ENCODE results near the gene ISM1.

ISM1 gene

DNA sequence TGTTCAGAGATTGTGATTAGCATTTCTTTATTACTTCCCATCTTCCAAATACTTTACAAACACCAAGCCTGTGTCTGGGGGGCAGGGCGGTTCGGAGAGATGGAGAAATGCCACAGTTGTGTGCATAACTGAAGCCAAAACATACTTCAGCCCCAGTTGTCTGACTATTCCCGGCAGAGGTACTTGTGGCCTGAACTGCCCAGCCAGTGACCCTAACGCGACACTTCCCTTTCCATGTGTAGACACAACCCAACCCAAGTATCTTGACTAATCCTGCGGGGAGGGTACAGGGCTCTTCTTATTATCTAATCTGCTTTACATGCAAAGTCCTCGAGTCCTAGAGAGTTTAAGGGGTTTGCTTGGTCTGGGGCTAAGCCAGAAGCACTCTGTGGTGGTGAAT is 46.2 kb downstream of the ISM1 start:
- H3K4me3 ChIP-seq (ENCODE audit: low read depth, low read length): no peak overlapping the region
- no peak for DNase-seq (ENCODE audit: low read depth, low spot score)
- in situ Hi-C loops (cut with HindIII; ENCODE audit: low sequenced_read_pairs): no loop called here
- TF ChIP-seq, protein P1, sequence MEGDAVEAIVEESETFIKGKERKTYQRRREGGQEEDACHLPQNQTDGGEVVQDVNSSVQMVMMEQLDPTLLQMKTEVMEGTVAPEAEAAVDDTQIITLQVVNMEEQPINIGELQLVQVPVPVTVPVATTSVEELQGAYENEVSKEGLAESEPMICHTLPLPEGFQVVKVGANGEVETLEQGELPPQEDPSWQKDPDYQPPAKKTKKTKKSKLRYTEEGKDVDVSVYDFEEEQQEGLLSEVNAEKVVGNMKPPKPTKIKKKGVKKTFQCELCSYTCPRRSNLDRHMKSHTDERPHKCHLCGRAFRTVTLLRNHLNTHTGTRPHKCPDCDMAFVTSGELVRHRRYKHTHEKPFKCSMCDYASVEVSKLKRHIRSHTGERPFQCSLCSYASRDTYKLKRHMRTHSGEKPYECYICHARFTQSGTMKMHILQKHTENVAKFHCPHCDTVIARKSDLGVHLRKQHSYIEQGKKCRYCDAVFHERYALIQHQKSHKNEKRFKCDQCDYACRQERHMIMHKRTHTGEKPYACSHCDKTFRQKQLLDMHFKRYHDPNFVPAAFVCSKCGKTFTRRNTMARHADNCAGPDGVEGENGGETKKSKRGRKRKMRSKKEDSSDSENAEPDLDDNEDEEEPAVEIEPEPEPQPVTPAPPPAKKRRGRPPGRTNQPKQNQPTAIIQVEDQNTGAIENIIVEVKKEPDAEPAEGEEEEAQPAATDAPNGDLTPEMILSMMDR (IDR thresholded peaks at IDR 0.05; ENCODE audit: low read depth, low read length): no peak

- DNase-seq (ENCODE audit: low read depth, low spot score): no peak
- in situ Hi-C loops (cut with HindIII; ENCODE audit: low sequenced_read_pairs): no loop called here
- no peak overlapping the region for H3K4me3 ChIP-seq (ENCODE audit: low read depth, low read length)
- TF ChIP-seq, protein P1 (IDR thresholded peaks at IDR 0.05; ENCODE audit: low read depth, low read length): no peak
Measured at GRCh38 chr20:13268953-13269352, 47.9 kb downstream of the ISM1 start.

- H3K4me3 ChIP-seq (ENCODE audit: low read depth, low read length): no peak overlapping the region
- TF ChIP-seq, protein P1 (IDR thresholded peaks at IDR 0.05; ENCODE audit: low read depth, low read length): no peak
- DNase-seq (ENCODE audit: low read depth, low spot score): no peak
- in situ Hi-C loops (cut with HindIII; ENCODE audit: low sequenced_read_pairs): no loop called here
Measured at GRCh38 chr20:13270211-13270610, 49.1 kb downstream of the ISM1 start.

- in situ Hi-C loops (cut with HindIII; ENCODE audit: low sequenced_read_pairs): no loop called here
- DNase-seq (ENCODE audit: low read depth, low spot score): no peak
- TF ChIP-seq, protein P1 (IDR thresholded peaks at IDR 0.05; ENCODE audit: low read depth, low read length): no peak
- H3K4me3 ChIP-seq (ENCODE audit: low read depth, low read length): no peak overlapping the region
Measured at GRCh38 chr20:13271098-13271497, 50.0 kb downstream of the ISM1 start.

- in situ Hi-C loops (cut with HindIII; ENCODE audit: low sequenced_read_pairs): no loop called here
- no peak for DNase-seq (ENCODE audit: low read depth, low spot score)
- TF ChIP-seq, protein P1 (IDR thresholded peaks at IDR 0.05; ENCODE audit: low read depth, low read length): no peak
- H3K4me3 ChIP-seq (ENCODE audit: low read depth, low read length): no peak overlapping the region
Measured at GRCh38 chr20:13271977-13272975, 51.2 kb downstream of the ISM1 start.

DNA sequence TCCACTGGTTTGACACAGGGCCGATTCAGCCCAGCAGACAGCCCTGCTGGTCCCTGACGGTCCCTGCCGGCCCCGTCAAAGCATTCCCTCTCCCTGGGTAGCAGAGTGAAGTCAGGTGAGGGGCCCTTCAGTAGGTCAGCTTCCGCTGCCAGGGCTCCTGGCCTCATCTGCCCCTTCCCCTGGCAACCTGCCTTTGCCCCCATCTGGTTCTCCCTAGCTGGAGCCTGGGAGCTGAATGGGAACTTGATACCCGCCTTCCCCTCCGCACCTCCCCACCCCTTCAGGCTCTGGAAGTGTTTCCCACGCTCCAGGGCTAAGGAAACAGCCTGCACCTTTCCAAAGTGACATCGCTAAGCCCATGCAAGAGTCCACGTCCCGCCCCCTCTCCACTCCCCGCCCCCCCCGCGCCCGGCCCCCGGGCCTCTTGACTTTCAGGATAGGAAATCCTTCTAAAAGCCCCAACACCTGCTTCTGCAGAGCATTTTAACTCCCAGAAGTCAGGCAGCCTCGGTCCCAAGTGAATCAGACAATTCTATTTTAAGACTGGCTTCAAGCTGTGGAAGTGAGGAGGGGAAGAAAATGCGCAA is 53.3 kb downstream of the ISM1 start:
- in situ Hi-C loops (cut with HindIII; ENCODE audit: low sequenced_read_pairs): no loop called here
- no peak overlapping the region for H3K4me3 ChIP-seq (ENCODE audit: low read depth, low read length)
- TF ChIP-seq, protein P1 (IDR thresholded peaks at IDR 0.05; ENCODE audit: low read depth, low read length): no peak
- no peak for DNase-seq (ENCODE audit: low read depth, low spot score)
